Measurements from ENCODE around the gene C1orf105. TPM values are rescaled to one million over a fixed set of nuclear protein-coding genes. Genes with fewer than 3 reads are reported as not detected.
"Not testable (repeated sequence)": the region's sequence is repeated elsewhere in the genome, so short reads cannot be mapped to it uniquely, and the experiment has no call there.

The C1orf105 gene
- total RNA-seq, 1 experiment from 2014 or later, result not detected

GRCh38 chr1:172487550-172487949, 67.1 kb downstream of the C1orf105 start:
- DNase-seq (ENCODE audit: low read depth), result no peak

DNA sequence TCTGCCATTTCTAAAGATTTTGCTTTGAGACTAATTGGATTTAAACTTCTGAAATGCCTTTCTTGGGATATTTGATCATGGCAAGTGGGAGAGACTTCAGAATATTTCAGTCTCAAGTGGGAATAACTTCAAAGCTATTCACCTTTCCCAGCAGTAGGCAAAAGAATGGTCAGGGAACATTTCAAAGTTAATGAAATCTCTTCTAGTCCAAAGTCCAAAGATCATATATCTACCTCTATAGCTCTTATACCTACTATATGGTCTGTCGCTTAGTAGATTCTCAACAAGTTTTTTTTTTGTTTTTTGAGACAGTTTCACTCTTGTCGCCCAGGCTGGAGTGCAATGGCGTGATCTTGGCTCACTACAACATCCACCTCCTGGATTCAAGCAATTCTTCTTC, 67.9 kb downstream of the C1orf105 start:
- DNase-seq (ENCODE audit: low read depth), result no peak

DNA sequence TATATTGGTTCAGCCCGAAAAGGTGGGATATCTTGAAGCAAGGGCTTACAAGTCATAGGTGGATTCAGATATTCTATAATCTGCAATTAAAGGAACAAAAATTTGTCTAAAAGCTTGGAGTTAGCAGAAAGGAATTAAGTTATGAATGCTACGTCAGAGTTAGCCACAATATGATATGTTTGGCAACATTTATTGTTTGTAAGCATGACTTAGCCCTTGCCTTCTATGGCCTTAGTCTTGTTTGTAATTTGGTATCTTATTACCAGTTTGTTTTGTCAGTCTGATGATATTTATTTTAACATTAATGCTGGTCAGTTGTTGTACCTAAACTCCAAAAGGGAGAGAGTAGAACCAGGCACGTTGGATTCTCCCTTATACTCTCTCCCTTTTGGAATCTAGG, 69.4 kb downstream of the C1orf105 start:
- no peak for DNase-seq (ENCODE audit: low read depth)

- DNase-seq (ENCODE audit: low read depth), result no peak
Measured at GRCh38 chr1:172492421-172492820, 71.9 kb downstream of the C1orf105 start.

- no peak for DNase-seq (ENCODE audit: low read depth)
Measured at GRCh38 chr1:172494166-172494565, 73.7 kb downstream of the C1orf105 start.

DNA sequence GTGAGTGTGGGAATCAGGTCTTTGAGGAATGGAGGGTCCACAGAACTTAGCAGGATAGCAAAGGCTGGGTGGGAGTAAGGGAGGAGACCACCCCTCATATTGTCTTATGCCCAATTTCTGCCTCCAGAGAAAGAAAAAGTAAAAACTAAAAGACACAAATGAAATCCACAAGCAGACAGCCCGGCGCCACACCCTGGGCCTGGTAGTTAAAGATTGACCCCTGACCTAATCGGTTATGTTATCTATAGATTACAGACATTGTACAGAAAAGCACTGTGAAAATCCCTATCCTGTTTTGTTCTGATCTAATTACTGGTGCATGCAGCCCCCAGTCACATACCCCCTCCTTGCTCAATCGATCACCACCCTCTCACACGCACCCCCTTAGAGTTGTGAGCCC, 75.6 kb downstream of the C1orf105 start:
- DNase-seq (ENCODE audit: low read depth), result not testable (repeated sequence)

DNA sequence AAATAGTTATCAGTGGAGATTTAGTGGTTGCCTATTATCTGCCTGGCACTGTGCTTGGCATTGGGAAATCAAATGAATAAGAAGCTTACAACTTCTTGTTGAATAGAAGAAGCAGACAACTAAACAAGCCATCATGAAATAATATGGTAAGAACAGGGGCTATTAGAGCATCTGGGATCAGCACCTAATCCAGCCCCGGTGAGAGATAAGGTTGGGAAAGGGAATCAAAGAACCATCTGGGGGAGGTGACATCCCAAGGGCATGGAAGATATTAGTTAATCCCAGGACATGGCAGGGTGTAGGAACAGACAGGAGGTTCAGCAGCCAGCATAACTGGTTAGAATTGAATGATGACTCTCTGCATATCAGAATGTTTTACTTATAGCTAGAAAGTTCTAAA, 76.2 kb downstream of the C1orf105 start:
- DNase-seq (ENCODE audit: low read depth), result peak; percentile 17

DNA sequence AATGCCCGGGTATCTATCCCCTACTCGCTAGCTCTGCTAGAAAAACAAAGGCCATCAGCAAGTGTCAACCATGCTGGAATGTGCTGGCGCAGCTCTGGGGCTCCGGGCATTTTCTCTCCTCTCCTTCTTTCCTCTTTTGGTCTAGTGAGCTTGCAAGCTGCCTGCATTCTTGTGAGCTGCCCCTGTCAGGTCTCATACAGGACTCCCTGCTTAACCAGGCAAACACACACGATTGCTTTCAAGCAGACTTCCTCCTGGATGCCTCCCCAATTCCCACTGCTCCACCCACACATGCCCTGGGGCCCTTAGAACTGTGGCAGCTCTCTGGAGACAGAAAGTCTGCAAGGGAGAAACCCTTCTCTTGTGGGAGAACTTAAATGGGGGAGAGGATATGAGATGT, 76.7 kb downstream of the C1orf105 start:
- DNase-seq (ENCODE audit: low read depth), result peak; percentile 98

- no peak for DNase-seq (ENCODE audit: low read depth)
Measured at GRCh38 chr1:172498857-172499256, 78.4 kb downstream of the C1orf105 start.

DNA sequence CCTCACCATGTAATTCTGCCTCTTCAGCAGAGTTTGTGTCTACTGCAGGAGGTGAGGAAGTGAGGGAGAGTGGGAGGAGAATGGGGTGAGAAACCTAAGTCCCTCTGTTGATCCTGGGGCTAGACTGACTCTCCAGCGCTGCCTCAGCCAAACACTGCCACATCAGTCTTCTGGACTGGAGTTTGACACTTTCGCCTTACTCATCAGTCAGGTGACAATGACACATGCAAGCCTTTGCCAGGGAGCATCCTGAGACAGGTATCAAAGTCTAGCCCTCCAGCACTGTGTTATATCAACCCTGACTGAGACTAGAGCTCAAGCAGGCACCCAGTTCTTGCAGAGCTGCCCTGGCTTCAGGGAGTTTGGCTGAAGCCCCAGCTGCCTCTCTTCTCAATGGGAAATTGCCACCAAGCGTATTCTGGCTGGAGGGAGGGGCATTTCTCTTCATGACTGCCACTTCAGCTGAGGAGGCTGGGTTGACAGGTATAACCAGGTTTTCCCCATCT, 79.2 kb downstream of the C1orf105 start:
- peak; percentile 91 for DNase-seq (ENCODE audit: low read depth)

GRCh38 chr1:172500207-172500606, 79.7 kb downstream of the C1orf105 start:
- DNase-seq (ENCODE audit: low read depth), result no peak

DNA sequence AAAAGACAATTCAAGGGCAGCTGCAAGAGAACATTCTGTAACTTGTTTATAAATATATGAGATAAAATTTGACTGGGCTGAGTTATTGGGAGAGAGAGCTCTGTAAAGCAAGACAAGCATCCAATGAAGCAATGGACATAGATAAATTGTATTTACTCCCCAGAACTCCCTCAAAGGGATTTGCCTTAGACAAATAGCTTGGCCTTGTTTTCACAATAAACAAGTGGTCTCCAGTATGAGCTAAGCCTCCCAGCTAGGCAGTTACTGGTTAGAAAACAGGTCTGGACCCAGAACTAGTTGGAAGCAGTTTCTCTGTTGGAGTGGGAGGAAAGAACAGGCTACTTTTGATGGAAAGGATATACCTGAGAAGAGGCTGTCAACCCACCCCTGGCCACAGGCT, 87.3 kb downstream of the C1orf105 start:
- DNase-seq (ENCODE audit: low read depth), result no peak

GRCh38 chr1:172510479-172510878, 90.0 kb downstream of the C1orf105 start:
- no peak for DNase-seq (ENCODE audit: low read depth)

DNA sequence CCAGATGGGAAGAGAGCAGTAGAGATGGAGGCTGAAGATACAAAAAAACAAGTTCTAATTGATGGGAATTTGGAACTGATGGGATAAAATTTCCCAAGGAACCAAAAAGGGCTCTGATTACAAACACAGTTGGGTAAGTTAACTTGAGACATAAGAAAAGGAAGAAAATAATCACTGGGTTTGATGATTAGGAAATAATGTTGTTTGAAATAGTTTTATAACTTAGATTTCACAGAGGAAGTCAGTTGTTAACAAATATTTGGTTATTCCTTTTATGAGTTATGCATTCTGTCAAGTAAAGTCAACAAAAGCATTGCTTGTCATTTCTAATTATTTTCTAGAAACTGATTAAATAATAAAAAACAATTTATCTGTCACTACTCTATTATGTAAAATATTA, 92.1 kb downstream of the C1orf105 start:
- no peak for DNase-seq (ENCODE audit: low read depth)

- peak; percentile 12 for DNase-seq (ENCODE audit: low read depth)
Measured at GRCh38 chr1:172513479-172513878, 93.0 kb downstream of the C1orf105 start.

DNA sequence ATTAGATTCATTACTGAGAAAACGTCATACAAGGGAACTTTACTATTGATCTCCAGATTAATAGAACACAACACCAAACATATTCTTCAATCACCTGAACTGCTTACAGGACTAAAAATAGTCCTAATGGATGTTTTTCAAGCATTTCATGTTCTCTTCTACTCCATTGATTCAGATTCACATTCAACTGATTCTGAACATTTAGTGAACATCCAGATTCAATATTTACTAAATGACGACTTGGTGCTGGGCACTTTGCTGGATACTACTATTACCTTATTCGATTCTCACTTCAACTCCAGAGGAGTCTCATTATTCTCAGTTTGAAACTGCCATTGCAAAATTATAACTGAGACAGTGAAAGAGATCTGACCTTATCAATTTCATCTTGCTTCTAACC, 93.6 kb downstream of the C1orf105 start:
- no peak for DNase-seq (ENCODE audit: low read depth)

DNA sequence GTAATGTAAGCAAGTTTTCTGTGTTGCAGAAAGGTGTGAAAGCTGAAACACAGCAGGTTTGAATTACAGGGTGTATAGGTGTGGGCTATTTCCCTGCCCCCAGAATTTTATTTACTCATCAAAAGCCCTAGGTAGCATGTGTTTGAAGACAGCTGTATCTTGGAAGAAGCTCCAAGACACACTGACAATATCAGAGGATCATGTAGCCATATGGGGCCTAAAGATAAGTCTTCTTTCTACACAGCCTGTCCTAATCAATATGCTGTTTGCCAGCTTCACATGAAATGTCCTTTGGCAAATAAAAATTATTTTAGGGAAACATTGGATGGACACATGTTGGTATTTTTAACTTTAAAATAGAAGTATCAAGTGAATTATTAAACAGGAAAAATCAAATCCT, 95.0 kb downstream of the C1orf105 start:
- no peak for DNase-seq (ENCODE audit: low read depth)

DNA sequence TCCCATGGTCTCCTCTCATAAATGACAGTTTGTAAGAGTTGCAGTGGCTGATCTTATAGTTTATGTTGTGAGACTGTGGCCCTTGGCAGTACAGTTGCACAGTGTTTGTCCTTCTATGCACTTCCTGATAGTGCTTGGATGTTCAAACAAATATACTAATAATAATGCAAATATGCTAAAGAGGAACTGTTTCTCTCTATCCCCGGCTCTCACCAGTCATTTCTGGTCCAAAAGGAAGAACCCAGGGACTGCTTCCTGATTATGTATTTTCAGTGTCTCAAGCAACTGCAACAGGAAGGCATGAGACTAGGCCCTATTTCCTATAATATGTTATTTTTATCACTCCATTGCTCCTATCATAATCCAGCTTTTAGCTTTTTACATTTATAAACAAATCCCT, 95.4 kb downstream of the C1orf105 start:
- DNase-seq (ENCODE audit: low read depth), result no peak

DNA sequence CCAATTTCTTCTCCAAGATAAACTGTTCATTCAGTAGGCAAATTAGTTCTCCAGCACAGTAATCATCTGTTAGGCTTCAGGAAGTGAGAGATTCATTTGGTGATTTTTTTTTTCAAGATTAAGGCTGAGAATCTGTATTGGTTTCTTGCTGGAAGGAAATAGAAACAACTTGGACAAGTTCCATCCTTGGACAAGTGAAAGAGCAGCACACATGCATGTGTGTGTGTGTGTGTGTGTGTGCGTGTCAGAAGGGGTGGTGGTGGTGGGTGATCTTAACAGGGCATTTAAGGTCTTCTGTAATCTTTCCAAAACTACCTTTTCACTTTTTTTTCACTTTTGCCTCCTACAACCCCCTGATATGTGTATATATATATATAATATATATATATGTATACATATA, 96.6 kb downstream of the C1orf105 start:
- DNase-seq (ENCODE audit: low read depth), result no peak

DNA sequence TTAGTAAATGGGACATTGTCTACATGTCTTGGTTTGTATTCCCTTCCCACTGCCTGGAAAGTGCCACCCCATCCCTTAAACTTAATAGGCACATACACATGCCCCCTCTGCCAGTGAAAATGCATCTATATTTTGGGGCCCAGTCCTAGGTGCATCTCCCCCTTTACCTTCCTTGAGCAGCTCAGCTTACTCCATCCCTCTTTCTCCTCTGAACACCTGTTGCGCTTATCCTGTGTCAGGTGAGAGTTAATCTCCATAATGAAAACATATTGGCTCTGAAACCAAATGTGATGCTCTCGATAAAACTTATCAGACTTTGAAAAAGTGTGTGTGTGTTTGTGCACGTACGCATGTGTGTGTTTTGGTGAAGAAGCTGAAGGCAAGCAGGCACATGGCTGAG, 97.1 kb downstream of the C1orf105 start:
- DNase-seq (ENCODE audit: low read depth), result no peak

Measured in M059J (cell line).